Fibroblast of skin of scalp (primary cell): ENCODE measurements around the gene SLC25A48.
A peak's percentile ranks its signal among the peaks of the same experiment; 100 is the strongest.

Experiments
- DNase-seq: peaks from one replicate; pipeline ENCODE4 v3.0.0-alpha.2; 2013

The SLC25A48 gene

GRCh38 chr5:135859641-135860040, 25.2 kb downstream of the SLC25A48 start:
- no peak for DNase-seq

- no peak for DNase-seq
These were observed 27.2 kb downstream of the SLC25A48 start for GRCh38 chr5:135861641-135862040.

GRCh38 chr5:135862086-135862485, 27.6 kb downstream of the SLC25A48 start:
- no peak for DNase-seq

- DNase-seq = no peak
These were observed 28.3 kb downstream of the SLC25A48 start for GRCh38 chr5:135862744-135863143.

- DNase-seq = no peak
These were observed 30.3 kb downstream of the SLC25A48 start for GRCh38 chr5:135864503-135865435.

- no peak for DNase-seq
These were observed 31.6 kb downstream of the SLC25A48 start for GRCh38 chr5:135866016-135866415.

GRCh38 chr5:135867599-135867998, 33.1 kb downstream of the SLC25A48 start:
- no peak for DNase-seq

GRCh38 chr5:135868681-135869080, 34.2 kb downstream of the SLC25A48 start:
- DNase-seq = no peak

- DNase-seq = no peak
These were observed 34.8 kb downstream of the SLC25A48 start for GRCh38 chr5:135869276-135869675.

GRCh38 chr5:135869935-135870334, 35.5 kb downstream of the SLC25A48 start:
- DNase-seq = no peak

- DNase-seq = no peak
These were observed 36.9 kb downstream of the SLC25A48 start for GRCh38 chr5:135871268-135871915.

- DNase-seq = no peak
These were observed 39.4 kb downstream of the SLC25A48 start for GRCh38 chr5:135873831-135874230.

- DNase-seq = no peak
These were observed 40.0 kb downstream of the SLC25A48 start for GRCh38 chr5:135874461-135874860.

GRCh38 chr5:135875567-135875966, 41.1 kb downstream of the SLC25A48 start:
- no peak for DNase-seq

- DNase-seq = no peak
These were observed 41.7 kb downstream of the SLC25A48 start for GRCh38 chr5:135876146-135876545.

- no peak for DNase-seq
These were observed 43.2 kb downstream of the SLC25A48 start for GRCh38 chr5:135877570-135878155.

- no peak for DNase-seq
These were observed 43.7 kb downstream of the SLC25A48 start for GRCh38 chr5:135878156-135878620.

GRCh38 chr5:135879591-135879990, 45.1 kb downstream of the SLC25A48 start:
- no peak for DNase-seq

GRCh38 chr5:135880278-135880677, 45.8 kb downstream of the SLC25A48 start:
- DNase-seq = peak; percentile 15

- DNase-seq = no peak
These were observed 46.3 kb downstream of the SLC25A48 start for GRCh38 chr5:135880801-135881200.

GRCh38 chr5:135881244-135881643, 46.8 kb downstream of the SLC25A48 start:
- no peak for DNase-seq

- no peak for DNase-seq
These were observed 47.4 kb downstream of the SLC25A48 start for GRCh38 chr5:135881819-135882218.

GRCh38 chr5:135883026-135883425, 48.6 kb downstream of the SLC25A48 start:
- DNase-seq = no peak
